CD4-positive, alpha-beta T cell treated with Interleukin-2 at 100 ng/mL for 4 hours (primary cell): ENCODE measurements around the gene NR6A1.

Source experiments
- DNase-seq: peaks from one replicate; pipeline ENCODE4 v3.0.0-alpha.2; 2020; ENCODE audit warnings: low spot score

The NR6A1 gene

GRCh38 chr9:124486778-124487259 lies 284.3 kb downstream of the NR6A1 start:
- no peak for DNase-seq

- no peak for DNase-seq
These were observed 285.2 kb downstream of the NR6A1 start for GRCh38 chr9:124485936-124486335.

DNA sequence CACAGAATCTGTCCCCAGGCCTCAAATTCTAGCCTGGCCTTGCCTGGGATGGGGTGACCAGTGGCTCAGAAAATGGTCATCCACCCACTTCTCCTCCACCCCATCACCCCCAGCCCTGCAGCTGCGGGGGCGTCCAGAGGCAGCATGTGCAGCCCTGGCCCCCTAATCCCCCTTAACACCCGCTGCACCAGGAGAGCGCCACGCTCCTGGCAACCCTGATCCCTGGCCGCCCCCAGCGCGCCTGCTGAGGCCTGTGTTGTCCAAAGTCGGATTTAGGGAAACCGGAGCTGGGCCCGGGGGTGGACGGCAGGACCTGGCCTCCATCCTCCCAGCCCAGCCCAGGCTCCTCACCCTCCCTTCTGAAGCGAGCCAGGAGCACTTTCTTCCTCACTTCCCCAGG lies 285.9 kb downstream of the NR6A1 start:
- DNase-seq, result no peak

DNA sequence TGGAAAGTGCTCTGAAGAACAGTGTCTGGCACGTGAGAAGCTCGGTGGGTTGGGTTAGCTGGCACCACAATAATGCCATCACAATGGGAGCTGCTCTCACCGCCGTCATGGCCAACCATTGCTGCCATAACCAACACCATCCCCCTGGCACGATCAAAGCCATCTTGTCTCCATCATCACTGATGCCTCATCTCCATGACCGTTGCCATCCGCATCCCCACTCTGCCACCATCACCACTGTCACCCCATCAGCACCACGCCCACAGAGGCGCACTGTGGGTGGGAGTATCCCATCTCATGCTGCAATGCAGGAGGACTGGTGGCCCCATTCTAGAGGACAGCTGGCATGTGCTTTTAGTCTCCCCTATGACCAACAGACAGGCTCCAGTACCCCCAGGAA lies 287.6 kb downstream of the NR6A1 start:
- no peak for DNase-seq

- DNase-seq, result no peak
These were observed 288.6 kb downstream of the NR6A1 start for GRCh38 chr9:124482431-124483031.

GRCh38 chr9:124481115-124481514 lies 290.0 kb downstream of the NR6A1 start:
- DNase-seq, result no peak

DNA sequence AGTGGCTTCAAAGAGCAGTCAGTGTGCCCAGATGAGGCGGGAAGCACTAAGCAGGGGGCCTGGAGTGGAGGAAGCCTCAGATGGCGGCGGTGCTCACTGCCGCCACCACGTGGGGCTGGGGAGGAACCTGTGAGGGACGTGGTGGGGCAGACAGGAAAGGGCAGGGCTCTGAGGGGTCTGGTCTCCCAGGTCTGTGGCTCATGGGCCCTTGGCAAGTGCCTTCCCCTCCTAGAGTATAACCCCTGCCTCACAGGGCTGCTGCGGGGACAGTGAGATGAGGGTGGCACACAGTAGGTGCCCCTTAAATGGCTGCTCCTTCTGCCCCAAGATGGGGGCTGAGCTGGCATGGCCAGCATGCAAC lies 290.5 kb downstream of the NR6A1 start:
- no peak for DNase-seq

GRCh38 chr9:124479947-124480620 lies 291.0 kb downstream of the NR6A1 start:
- DNase-seq, result no peak

DNA sequence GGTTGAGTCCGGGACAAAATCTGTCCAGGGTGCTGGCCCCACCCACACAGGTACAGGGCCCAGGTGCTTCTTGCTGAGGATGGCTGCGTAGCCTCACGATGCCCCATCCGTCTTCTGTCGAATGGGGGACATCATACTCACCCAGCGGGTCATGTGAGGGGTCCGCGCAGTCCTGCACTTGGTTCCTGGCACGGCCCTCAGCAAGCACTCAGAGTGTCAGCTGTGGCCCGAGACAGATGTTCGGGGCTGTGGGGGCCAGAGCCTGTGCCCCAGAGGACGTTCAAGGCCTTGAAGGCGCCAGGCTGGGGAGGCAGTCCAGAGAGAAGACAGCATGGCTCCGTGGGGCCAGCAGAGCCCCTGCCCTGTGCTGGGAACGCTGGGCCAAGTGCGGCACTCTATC lies 291.7 kb downstream of the NR6A1 start:
- no peak for DNase-seq

GRCh38 chr9:124478354-124478753 lies 292.8 kb downstream of the NR6A1 start:
- no peak for DNase-seq

DNA sequence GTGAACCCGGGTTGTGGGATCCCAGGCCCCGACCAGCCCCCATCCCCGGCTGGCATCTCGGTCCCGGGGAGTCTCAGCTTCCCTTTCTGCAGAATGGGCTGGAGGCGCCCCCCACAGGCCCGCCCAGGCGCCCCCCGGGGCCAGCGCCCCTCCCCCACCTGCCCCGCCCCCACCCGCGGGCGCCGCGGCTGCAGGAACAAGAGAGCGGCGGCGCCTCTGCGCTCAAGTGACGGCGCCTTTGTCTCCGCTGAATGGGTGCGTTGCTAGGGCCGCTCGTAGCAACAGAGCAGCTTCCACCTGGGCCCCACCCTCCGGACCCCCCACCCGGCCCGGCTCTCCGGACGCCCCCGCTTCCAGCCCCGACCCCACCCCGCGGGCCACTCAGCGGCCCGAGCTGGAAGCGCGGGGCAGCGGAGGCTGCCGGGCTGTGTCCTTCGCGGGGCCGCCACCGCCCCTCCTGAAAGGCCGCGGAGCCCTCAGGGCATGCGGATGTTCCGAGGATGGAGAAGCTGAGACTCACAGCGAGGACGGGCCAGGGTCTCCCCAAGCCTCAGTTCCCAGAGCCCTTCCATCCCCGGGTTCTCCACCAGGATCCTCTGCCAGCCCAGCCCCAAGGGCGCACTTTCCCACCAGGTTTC lies 293.3 kb downstream of the NR6A1 start:
- no peak for DNase-seq

DNA sequence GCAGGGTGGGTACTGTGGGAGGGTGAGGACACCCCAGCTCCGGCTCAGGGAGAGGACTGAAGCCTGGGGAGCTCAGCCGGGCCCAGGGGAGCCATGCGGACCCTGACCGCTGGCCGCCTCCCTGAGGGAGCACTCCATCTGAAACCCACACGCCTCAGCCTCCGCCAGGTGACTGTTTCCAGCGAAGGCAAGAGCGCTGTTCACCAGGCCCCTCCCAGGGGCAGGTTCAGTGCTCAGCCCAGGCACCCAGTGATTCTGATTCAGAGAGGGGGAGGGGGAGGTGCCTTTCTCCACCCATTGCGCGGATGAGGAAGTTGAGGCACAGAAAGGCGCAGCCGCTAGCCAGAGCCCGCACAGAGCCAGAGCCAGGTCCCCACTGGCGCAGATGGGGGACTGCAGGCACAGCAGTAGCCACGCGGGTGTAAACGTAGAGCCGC lies 293.9 kb downstream of the NR6A1 start:
- no peak for DNase-seq

GRCh38 chr9:124475868-124476690 lies 295.0 kb downstream of the NR6A1 start:
- no peak for DNase-seq

DNA sequence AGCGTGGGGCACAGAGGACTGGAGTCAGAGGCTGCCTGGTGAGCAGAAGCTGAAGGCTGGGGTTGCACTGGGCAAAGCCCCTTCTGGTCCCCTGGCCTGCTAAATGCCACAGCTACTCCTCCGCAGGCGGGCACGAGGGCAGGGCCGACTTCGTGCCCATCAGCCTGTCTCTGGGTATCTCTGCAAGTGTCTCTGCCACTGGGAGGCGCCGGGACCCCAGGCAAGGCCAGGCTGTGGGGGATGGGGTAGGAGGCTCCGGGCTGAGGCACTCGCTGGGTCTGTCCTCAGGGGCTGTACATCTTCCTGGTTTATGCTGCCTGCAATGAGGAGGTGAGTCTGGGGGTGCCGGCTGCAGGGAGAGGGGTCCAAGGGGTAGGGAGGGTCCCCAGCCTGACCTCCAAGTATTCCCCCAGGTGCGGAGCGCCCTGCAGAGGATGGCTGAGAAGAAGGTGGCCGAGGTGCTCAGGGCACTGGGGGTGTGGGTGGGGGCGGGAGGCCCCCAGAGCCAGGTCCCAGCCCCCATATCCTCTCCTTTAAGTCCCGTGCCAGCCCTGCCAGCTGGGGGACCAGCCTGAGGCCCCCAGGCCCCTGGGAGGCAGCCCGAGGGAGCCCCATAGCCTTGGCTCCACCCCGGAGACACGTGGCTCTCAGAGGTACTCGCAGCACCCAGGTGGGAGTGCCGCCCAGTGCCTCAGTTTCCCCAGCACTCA lies 295.8 kb downstream of the NR6A1 start:
- no peak for DNase-seq

- no peak for DNase-seq
These were observed 297.0 kb downstream of the NR6A1 start for GRCh38 chr9:124474151-124474550.

GRCh38 chr9:124473310-124473709 lies 297.8 kb downstream of the NR6A1 start:
- no peak for DNase-seq

DNA sequence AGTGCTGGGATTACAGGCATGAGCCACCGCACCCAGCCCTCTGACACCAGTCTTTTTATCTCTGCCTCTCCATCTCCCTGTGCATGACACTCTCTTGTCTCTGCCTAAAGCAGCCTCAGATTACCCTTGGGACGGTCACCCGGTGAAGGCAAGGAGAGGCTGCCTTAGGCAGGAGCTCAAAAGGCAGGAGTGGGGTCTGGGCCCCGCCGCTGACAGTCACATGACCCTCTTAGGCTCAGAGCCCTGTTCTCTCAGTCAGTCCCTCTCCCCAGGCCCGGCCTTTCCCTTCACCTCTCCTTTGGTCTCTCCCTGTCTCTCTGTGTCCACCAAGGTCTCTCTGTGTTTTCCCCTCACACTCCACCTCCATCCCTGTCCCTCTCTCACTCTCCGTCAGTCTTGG lies 298.3 kb downstream of the NR6A1 start:
- DNase-seq, result no peak

DNA sequence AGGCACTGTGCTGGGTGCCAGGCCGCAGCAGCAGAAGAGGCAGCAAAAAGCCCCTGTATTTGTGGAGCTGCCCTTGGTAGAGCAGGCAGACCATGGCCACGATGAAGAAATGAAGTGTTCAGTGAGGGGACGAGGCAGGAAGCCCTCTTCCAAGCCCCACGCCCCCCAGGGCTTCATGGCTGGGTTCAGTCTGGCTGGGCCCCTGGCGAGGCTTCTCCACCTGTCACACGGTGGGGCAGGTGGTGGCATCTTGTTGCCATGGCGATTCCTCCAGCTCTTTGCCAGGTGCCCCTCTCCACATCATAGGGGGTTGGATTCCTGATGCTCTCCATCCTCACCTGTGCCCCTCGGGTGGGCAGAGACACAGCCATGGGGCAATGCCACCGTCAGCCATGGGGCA lies 299.4 kb downstream of the NR6A1 start:
- no peak for DNase-seq

DNA sequence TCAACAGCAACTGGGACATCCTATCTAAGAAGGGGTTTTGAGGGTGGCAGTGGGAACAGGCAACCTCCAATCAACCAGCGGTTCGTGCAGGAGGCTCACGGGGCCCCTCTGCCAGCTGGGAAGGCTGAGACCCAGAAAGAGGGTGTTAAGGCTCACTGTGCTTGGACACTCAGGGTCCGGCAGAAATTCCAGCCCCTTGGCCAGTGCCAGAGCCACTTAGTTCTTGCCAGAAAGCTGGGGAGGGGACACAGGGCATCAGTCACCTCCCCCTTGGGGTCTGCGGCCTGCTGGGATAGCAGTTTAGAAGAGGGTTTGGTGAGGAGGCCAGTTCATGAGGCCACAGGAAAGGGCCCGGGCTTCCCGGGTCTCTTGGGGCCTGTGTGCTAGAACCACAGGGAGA lies 300.4 kb downstream of the NR6A1 start:
- DNase-seq, result no peak

DNA sequence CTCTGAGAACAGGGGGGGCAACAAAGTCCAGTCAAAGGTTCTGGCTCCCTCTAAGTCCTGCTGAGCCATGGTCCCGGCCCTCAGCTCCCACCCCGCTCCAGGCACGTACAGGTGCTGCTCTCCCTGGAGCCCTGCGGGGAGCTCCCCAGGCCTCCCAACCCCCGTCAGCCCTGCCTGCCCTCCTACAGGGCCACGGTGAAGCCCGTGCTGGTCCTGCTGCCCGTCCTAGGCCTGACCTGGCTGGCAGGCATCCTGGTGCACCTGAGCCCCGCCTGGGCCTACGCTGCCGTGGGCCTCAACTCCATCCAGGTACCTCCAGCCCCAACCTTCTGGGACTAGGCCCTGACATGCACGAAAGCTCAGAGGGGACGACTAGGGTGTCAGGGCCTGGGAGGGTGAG lies 300.8 kb downstream of the NR6A1 start:
- no peak for DNase-seq

DNA sequence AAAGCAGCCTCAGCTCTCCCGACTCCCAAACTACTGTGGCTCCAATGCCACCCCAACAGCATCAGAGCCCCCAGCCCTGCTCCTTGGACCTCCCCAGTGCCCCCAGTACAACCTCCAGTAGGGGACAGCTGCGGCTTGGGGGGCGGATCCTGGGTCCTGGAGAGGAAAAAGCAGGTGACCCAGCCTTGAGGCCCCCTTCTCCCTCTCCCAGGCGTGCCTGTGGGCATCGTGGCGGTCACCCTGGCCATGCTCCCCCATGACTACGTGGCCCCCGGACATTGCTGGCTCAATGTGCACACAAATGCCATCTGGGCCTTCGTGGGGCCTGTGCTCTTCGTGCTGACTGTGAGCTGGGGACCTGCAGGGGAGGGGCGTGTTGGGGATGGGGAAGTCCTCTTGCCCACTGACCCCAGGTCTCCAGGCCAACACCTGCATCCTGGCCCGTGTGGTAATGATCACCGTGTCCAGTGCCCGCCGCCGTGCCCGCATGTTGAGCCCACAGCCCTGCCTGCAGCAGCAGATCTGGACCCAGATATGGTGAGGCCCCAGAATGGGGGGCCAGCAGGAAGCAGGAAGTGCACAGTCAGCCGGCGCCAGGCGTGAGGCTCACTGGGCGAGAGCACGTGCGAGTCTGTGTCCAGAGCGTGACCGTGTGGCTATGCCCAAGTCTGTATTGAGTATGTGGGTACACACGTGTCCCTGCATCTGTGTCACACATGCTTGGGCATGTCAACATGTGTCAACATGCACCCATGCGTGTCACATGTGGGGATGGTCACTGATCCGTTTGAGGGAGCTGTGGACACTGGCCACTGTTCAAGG lies 301.9 kb downstream of the NR6A1 start:
- DNase-seq, result no peak
